Ishikawa (cell line): Measurements from ENCODE around the gene MCRS1.

Experiments used
- CEBPB ChIP-seq: IDR thresholded peaks from 2 replicates; pipeline ENCODE4 v1.6.1; 2012
- CREB1 ChIP-seq: IDR thresholded peaks from 2 replicates; pipeline ENCODE4 v1.6.1; 2012; ENCODE audit warnings: low read depth
- EGR1 ChIP-seq: IDR thresholded peaks from 2 replicates; pipeline ENCODE4 v1.6.1; 2012
- EP300 ChIP-seq: IDR thresholded peaks from 2 replicates; pipeline ENCODE4 v1.6.1; 2012; ENCODE audit warnings: borderline replicate concordance
- FOXM1 ChIP-seq: IDR thresholded peaks from 2 replicates; pipeline ENCODE4 v1.6.1; 2012; ENCODE audit warnings: low read depth, borderline replicate concordance
- NFIC ChIP-seq: IDR thresholded peaks from 2 replicates; pipeline ENCODE4 v1.6.1; 2012
- RAD21 ChIP-seq: IDR thresholded peaks from 2 replicates; pipeline ENCODE4 v1.6.1; 2012; ENCODE audit warnings: low read depth
- TAF1 ChIP-seq: IDR thresholded peaks from 2 replicates; pipeline ENCODE4 v1.6.1; 2012; ENCODE audit warnings: low read depth, mild to moderate bottlenecking
- TCF12 ChIP-seq: IDR thresholded peaks from 2 replicates; pipeline ENCODE4 v1.6.1; 2012; ENCODE audit warnings: low read depth
- TEAD4 ChIP-seq: IDR thresholded peaks from 2 replicates; pipeline ENCODE4 v1.6.1; 2012
- YY1 ChIP-seq: IDR thresholded peaks from 2 replicates; pipeline ENCODE4 v1.6.1; 2012; ENCODE audit warnings: low read depth
- ZBTB7A ChIP-seq: IDR thresholded peaks from 2 replicates; pipeline ENCODE4 v1.6.1; 2012; ENCODE audit warnings: low read depth
- TF ChIP-seq, protein P1 (sequence below): IDR thresholded peaks from 2 replicates; pipeline ENCODE4 v1.6.1; 2012; ENCODE audit warnings: low read depth, mild to moderate bottlenecking
- TF ChIP-seq, protein P2 (sequence below): IDR thresholded peaks from 2 replicates; pipeline ENCODE4 v1.6.1; 2012
- TF ChIP-seq, protein P3 (sequence below): IDR thresholded peaks from 2 replicates; pipeline ENCODE4 v1.6.1; 2012

Gene MCRS1

DNA sequence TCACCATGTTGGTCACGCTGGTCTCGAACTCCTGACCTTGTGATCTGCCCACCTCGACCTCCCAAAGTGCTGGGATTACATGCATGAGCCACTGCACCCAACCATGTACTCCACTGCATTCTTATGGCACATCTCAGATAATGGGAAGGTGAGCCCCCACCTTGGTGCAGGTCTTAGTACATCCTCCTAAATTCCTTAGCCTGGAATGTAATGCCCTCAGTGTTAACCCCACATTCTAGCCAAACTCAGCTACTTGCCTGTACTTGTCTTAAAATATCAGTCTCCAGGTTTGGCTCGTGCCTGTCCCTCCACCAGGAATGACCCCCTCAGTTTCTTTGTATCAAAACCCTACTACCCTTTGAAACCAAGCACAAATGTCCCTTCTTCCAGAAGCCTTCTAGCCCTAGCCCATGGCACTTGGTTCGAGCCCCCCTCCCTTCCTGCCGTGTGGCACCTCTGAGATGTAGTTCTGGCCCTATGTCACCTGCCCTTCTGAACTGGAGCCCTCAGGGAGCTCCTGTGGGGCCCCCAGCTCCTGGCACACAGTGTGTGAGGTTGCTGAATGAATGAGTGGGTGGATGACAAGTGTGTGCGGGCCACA lies 20.8 kb downstream of the MCRS1 start:
- TF ChIP-seq TCF12 (no peak), NFIC (no peak), EP300 (no peak), CEBPB (no peak), RAD21 (no peak), TEAD4 (no peak), TAF1 (no peak), YY1 (no peak), EGR1 (no peak), FOXM1 (no peak)
- TF ChIP-seq, protein P1, sequence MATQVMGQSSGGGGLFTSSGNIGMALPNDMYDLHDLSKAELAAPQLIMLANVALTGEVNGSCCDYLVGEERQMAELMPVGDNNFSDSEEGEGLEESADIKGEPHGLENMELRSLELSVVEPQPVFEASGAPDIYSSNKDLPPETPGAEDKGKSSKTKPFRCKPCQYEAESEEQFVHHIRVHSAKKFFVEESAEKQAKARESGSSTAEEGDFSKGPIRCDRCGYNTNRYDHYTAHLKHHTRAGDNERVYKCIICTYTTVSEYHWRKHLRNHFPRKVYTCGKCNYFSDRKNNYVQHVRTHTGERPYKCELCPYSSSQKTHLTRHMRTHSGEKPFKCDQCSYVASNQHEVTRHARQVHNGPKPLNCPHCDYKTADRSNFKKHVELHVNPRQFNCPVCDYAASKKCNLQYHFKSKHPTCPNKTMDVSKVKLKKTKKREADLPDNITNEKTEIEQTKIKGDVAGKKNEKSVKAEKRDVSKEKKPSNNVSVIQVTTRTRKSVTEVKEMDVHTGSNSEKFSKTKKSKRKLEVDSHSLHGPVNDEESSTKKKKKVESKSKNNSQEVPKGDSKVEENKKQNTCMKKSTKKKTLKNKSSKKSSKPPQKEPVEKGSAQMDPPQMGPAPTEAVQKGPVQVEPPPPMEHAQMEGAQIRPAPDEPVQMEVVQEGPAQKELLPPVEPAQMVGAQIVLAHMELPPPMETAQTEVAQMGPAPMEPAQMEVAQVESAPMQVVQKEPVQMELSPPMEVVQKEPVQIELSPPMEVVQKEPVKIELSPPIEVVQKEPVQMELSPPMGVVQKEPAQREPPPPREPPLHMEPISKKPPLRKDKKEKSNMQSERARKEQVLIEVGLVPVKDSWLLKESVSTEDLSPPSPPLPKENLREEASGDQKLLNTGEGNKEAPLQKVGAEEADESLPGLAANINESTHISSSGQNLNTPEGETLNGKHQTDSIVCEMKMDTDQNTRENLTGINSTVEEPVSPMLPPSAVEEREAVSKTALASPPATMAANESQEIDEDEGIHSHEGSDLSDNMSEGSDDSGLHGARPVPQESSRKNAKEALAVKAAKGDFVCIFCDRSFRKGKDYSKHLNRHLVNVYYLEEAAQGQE: no peak
- TF ChIP-seq, protein P2, sequence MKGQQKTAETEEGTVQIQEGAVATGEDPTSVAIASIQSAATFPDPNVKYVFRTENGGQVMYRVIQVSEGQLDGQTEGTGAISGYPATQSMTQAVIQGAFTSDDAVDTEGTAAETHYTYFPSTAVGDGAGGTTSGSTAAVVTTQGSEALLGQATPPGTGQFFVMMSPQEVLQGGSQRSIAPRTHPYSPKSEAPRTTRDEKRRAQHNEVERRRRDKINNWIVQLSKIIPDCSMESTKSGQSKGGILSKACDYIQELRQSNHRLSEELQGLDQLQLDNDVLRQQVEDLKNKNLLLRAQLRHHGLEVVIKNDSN: no peak
- TF ChIP-seq, protein P3, sequence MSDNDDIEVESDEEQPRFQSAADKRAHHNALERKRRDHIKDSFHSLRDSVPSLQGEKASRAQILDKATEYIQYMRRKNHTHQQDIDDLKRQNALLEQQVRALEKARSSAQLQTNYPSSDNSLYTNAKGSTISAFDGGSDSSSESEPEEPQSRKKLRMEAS: no peak

DNA sequence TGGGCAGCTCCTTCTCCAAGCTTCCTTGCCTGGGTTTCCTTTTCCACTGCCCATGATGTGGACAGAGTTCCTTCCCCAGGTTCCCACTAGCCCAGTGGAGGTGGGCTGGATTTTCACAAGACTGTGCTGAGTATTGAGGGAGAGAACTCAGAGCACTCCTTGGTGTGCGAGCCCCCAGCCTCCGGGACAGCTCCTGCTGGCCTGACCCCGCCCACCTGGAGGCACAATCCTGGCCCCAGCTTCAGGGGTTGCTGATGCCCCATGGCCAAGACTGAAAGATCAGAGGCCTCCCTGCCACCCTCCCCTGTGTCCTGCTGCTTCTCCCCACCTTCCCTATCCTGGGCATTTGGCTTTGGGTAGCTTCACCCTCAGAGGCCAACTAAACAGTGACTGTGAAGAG lies 21.5 kb downstream of the MCRS1 start:
- TF ChIP-seq CEBPB: no peak

DNA sequence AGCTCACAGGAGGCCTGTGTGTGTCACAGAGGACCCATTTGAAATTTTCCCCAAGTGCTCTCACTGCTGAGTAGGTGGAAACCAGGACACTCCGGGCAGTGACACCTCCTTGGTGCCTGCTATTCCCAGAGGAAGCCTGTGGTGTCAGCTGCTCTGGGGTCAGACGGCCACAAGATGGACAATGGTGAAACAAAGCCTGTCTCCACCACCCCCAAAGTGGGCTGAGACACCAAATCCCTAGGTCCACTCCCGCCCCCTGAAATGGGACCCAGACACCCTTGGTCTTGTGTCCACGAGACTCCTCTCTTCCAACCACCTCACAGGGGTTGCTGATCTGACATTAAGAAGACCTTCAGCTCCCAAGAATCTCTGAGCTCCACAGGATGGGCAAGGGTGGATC lies 22.1 kb downstream of the MCRS1 start:
- TF ChIP-seq ZBTB7A (no peak), RAD21 (no peak), TAF1 (no peak), YY1 (no peak), CREB1 (no peak), FOXM1 (no peak), EP300 (no peak), NFIC (no peak), EGR1 (no peak)
- TF ChIP-seq, protein P1: no peak
- TF ChIP-seq, protein P3: no peak
- TF ChIP-seq, protein P2: no peak

DNA sequence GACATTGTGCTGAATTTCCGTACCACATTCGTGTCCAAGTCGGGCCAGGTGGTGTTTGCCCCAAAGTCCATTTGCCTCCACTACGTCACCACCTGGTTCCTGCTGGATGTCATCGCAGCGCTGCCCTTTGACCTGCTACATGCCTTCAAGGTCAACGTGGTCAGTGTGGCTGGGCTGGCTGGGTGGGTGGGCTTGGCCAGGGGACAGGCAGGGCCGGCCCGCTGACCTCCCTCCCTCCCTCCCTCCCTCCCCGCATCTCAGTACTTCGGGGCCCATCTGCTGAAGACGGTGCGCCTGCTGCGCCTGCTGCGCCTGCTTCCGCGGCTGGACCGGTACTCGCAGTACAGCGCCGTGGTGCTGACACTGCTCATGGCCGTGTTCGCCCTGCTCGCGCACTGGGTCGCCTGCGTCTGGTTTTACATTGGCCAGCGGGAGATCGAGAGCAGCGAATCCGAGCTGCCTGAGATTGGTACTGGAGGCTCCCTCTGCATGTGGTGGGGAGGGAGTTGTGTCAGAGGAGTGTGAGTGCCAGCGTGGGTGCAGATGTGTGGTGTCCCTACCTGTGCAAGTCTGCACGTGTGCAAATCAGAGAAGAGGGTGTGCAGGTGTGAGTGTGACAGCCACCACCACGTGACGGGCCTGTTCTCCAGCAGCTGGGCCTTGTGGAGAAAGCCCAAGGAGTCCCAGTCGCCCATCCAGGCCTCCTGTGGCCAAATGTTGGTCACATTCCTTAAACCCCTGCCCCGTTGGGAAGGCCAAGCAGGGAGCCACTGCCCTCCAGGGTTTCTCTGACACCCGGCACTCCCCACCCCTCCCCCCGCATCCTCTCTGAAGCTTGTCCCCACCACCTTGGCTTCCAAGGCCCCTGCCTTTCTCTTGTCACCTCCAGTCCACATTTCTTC lies 23.8 kb downstream of the MCRS1 start:
- no peak for TF ChIP-seq EP300
- TF ChIP-seq TAF1: no peak
- no peak for TF ChIP-seq RAD21
- no peak for TF ChIP-seq TEAD4
- TF ChIP-seq, protein P1: no peak
- no peak for TF ChIP-seq TCF12
- no peak for TF ChIP-seq CEBPB
- no peak for TF ChIP-seq ZBTB7A
- TF ChIP-seq, protein P2: no peak
- no peak for TF ChIP-seq EGR1
- TF ChIP-seq, protein P3: no peak
